Stimulated activated CD8-positive, alpha-beta memory T cell treated with anti-CD3 and anti-CD28 coated beads, Interleukin-7, amount 100 ng/mL, for 1 hour (primary cell): ENCODE data around the gene RNF208.

ENCODE experiments used
- DNase-seq, 2 donors: peaks; one replicate each; pipeline ENCODE4 v3.0.0-alpha.2; 2020; ENCODE audit warnings: low read depth in 2 of 2

The RNF208 gene

DNA sequence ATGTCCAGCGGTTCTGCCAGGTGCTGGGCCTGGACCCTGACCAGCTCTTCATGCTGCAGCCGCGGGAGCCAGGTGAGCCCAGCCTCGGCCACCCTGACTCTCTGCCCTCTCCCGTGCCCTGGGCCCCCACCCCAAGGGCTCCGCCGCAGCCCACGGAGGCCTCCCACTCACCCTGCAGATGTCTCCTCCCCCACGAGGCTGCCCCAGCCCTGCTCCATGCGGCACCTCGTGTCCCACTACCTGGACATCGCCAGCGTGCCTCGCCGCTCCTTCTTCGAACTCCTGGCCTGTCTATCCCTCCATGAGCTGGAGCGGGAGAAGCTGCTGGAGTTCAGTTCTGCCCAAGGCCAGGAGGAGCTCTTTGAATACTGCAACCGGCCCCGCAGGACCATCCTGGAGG is 7.4 kb downstream of the RNF208 start:
- DNase-seq = no peak

DNA sequence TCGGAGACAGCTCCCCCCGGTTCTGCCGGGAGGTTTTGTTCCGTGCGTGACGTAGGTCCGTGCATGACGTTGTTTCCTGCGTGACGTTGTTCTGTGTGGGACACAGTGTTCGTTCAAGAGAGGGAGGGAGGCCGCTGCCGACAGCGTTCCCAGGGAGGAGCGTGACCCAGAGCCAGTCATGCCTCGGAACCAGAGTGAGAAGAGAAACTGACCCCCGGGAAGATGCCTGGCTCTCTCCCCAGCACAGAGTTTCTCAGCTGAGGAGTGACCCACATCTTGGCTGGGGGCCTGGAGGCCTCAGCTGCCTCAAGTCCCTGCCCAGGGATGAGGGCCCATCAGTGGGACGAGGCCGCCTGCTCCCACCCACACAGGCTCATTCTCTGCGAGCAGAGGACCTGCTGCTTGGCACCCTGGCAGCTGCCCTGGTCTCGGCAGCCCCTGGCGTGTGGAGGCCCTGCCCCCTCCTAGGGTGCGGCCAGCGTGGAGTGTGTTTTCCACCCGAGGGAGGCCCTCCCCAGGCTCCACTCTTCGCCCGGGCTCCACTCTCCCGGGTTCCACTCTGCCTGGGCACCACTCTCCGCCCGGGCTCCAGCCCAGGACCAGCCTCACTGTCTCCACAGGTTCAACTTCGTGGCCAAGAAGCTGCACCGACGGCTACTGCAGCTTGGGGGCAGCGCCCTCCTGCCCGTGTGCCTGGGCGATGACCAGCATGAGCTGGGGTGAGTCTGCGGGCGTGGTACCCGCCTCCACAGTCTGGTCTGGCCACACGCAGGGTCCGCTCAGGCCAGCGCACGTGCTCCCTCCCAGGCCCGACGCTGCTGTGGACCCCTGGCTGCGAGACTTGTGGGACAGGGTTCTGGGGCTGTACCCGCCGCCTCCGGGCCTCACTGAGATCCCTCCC is 8.6 kb downstream of the RNF208 start:
- no peak for DNase-seq

DNA sequence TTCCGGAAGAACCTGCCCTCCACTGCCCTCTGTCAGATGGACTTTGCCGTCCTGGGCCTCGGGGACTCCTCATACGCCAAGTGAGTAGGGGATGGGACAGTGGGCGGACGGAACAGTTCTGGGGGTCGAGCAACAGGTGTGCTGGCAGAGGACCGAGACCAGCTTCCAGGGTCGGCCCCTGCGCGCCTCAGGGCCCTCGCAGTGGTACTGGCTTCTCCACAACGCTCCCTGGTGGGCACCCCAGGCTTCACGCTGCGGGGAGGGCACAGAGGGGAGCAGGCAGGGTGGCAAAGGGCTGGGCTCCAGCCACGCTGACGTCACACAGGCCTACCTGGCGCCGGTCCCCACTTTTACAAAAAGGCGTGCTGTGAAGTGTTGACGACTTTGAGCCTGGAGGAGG is 9.5 kb downstream of the RNF208 start:
- no peak for DNase-seq

DNA sequence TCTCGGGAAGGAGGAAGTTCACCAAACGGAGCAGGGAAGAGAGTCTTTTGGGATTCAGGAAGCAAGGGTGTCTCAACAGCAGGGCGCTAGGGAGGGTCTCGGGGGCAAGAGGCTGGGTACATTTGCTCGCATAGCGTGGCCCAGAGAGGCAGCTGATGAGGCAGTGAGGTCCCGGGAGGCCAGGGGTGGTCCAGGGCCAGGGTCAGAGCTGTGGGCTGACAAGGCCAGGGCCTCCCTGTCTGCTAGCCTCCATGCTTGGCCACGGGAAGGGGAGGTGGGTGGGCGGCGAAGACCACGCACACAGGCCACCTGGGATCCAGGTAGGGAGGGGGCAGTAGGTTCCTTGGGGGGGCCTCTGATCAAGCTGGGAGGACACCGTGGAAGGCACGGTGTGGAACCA is 10.5 kb downstream of the RNF208 start:
- no peak for DNase-seq

DNA sequence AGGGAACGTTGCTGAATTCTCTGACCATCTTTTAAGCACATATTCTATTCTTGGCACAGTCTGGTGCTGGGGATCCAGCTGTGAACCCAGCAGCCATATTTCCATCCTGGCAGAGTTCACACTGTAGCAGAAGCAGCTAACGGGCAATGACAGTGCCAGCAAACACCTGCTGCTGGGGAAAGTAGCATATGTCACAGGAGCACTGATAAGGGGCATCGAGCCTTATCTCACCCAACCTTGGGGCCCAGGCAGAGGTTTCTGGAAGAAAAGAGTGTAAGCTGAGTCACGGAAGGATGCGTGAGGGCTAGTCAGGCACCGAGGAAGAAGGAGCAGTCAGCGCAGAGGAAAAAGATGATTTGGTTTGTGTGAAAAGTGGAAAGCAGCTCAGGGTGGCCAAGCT is 15.4 kb downstream of the RNF208 start:
- DNase-seq = no peak

DNA sequence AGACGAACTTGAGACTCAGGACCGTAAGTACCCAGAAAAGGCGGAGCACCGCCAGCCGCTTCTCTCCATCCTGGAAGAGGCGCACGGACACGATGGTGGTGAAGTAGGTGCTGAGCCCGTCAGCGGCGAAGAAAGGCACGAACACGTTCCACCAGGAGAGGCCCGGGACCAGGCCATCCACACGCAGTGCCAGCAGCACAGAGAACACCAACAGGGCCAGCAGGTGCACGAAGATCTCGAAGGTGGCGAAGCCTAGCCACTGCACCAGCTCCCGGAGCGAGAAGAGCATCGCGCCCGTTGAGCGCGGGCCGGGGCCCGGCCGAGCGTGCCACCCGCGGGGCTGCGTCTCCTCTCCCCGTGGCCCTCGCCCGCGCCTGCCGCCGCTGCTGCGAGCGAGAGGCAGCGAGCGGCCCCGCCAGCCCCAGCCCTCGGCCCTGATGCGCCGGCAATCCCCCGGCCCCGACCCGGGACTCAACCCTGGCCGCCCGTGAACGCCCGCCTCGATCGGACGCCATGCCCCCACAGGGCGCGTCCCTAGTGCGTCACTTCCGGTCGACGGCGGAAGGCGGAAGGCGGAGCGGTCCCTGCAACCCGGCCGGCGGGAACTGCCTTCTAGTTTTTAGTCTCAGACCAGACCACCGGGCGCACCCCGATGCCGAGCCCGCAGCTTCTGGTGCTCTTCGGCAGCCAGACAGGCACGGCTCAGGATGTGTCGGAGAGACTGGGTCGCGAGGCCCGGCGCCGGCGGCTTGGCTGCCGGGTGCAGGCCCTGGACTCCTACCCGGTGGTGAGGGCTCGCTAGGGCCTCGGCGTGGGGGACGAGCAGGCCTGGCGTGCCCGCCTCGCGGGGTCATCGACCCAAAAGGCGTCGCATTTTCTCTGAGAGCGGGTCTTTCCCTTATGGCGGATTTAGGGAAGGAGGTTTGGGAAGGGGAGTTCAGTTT is 16.6 kb downstream of the RNF208 start, which contains the start of the genes NDOR1 and TMEM203:
Gene NDOR1, plus strand, starts transcription at position 575 of the 944 bp plus-strand sequence. Its CDS starts 78 bp downstream, at position 653.
Gene TMEM203, minus strand, starts transcription at position 523 of the 944 bp plus-strand sequence. Its CDS starts 234 bp downstream, at position 289.
- peak; percentile 91 to 92 for DNase-seq

DNA sequence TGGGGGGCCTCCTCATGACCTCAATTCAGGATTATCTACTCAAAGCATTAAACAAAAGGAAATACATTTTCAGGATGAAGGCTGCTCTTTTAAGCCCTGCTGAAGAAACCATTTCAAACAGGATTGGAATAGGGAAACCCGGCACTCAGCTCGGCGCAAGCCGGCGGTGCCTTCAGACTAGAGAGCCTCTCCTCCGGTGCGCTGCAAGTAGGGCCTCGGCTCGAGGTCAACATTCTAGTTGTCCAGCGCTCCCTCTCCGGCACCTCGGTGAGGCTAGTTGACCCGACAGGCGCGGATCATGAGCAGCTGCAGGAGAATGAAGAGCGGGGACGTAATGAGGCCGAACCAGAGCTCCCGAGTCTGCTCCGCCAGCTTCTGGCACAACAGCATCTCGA is 17.3 kb downstream of the RNF208 start:
- no peak for DNase-seq

DNA sequence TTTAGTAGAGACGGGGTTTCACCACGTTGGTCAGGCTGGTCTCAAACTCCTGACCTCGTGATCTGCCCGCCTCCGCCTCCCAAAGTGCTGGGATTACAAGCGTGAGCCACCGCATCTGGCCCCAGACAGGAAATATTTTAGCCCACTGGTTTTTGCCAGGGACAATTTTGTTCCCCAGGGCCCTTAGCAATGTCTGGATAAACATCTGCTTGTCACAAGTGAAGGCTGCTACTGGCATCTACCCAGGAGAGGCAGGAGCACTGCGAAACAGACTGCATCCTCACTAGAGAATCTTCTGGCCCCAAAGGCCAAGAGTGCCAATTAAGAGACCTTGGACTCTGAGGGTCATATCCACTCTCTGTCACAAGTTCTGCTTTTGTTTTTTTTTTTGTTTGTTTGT is 19.1 kb downstream of the RNF208 start:
- DNase-seq = no peak

DNA sequence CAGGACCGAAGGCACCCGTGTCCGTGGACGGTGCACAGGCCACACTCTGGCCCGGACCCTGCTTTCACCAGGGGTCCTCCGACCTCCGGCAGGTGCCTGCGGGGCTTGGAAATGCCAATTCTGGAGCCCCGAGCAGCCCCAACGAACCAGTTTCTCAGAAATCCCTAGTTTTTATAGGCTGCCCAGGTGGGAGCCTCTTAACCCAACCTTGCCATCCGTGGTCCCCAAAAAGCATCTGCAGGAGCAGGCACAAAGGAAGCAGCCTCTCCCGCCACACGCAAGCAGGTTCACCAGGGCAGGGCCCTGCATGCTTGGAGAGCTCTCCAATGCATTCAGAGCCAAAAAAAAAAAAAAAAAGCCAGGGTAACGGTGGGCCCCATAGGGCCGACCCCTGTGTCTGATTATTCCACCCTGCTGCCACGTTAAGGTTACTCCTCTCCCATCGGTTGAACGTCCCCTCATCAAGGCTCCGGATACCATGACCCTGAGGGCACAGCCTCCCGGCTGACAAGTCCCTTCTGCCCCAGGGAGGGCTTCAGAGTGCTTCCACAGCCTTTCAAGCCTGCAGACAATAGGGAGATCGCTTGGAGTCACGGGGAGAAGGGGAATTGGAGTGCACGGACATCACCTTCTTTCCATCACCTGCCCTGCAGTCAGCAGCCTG is 20.7 kb downstream of the RNF208 start:
- DNase-seq = no peak

DNA sequence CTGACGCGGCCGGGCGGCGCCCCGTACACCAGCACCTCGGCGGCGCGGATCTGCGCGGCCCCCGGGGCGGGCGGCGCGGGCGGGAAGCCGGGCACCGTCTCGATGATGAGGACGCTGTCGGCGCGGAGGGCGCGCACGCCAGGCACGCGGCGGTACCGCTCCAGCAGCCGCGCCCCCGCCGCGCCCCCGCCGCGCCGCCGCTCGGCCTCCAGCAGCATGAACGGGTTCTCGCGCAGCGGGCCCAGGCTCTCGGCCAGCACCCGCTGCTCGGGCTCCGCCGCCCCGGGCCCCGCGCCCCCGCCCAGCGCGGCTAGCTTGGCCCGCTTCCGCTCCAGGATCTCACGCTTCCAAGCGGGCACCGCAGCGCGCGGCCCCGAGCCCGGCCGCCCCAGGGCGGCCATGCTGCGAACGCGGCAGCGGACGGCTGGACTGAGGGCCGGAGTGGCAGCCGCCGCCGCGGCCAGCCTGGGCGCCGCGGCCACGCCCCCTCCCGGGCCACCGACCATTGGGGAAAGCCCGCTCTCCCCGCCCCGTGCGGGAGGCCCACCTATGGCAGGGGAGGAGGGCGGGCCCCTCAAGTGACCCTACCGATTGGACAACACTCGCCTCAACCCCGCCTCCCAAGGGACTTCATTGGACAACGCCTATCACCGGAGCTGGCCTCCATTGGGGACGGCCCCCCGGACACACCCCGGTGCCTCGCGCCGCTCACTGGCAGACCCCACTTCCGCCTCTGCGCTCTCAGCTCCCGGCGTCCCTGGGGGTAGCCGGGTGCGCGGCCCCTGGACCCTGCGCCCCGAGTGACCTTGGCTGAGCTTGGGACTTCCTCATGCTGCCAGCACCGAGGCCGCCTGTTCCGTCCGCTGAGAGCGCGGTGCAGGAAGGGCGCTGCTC is 21.5 kb downstream of the RNF208 start, which contains the start of gene TPRN:
Gene TPRN, minus strand, starts transcription at position 431 of the 894 bp plus-strand sequence. Its CDS starts 30 bp downstream, at position 401.
- DNase-seq = peak; percentile 93

DNA sequence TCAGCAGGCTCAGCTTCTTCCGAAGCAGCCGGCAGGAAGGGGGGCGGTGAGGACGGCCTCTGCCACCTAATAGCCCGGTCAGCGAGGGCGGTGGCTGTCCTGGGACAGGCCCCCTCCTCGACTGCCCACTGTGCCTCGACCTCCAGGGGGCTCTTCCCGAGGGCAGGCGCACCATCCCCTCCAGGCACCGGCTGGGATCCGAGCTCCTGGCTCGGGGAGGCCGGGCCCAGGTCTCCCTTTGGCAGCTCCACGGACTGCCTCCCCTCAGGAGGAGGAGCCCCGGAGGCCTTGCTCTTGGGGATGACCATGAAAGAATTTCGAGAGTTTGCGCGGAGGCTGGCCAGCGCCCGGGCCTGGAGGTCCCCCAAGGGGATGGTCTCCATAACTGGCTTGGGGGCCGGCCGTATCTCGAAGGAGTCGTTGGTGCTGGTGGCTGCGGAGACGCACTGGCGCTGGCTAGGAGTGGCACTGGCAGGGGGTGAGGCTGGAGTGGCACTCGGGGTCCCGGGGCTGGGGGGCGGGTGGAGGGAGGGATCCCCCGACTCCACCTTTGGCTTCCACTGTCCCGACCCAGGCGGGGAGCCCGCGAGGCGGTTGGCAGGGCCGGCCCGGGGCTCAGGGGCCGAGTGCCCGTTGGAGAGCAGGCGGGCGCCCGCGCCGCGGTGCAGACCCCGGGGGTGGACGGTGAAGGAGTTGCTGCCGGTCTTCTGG is 22.5 kb downstream of the RNF208 start:
- no peak for DNase-seq

DNA sequence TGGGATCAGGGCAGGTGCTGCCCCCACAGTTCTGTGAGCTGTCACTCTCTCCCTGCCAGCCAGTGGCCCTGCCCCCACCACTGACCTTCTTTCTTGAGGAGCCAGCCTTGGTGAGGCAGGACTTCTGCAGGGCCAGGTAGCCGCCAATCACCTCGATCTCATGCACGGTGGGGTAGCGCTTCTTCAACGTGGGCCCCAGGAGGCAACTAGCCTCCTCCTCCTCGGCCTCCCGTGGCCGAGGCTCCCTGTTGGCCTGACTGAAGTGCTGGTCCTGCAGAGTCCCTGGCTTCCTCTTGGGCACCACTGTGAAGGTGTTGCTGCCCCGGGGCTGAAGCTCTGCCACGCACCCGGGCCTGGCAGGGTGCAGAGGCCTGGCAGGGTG is 23.1 kb downstream of the RNF208 start:
- DNase-seq = no peak

DNA sequence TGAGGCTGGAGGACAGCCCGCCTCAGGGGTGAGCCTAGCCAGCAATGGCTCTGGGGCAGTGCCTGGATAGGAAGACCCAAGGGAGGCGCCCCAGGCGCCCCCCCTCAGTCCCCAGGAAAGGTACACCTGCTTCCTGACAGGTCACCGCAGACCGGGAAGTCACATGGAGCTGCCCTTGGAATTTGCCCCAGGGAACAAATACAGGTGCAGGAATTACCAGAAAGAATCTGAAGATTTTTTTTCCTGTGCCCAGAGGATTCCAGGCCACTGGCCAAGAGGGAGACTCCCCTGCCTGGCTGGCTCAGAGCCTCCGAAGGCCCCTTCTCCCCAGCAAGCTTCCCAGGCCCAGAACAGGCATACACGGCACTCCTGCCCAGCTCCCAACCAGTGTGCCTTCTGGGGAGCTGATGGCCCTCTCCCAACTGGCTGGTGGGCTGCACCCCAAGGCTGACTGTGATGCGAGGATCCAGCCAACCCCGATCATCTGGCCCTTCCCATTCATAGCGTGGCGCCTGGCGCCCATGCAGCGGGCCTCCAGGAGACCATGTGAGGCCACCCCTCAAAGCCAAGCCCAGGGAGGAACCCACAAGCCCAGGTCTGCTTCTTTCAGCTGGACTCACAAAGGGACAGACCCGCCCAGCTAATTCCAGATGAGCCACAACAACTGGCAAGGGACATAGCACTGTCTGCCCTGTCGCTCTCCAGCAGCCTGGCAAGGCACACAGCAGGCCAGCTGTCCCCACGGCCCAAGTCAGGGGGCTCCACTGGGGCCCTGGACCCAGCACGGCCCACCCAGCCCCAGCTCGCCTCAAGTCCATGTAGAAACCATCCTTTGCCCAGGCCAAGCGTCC is 23.8 kb downstream of the RNF208 start:
- DNase-seq = no peak

DNA sequence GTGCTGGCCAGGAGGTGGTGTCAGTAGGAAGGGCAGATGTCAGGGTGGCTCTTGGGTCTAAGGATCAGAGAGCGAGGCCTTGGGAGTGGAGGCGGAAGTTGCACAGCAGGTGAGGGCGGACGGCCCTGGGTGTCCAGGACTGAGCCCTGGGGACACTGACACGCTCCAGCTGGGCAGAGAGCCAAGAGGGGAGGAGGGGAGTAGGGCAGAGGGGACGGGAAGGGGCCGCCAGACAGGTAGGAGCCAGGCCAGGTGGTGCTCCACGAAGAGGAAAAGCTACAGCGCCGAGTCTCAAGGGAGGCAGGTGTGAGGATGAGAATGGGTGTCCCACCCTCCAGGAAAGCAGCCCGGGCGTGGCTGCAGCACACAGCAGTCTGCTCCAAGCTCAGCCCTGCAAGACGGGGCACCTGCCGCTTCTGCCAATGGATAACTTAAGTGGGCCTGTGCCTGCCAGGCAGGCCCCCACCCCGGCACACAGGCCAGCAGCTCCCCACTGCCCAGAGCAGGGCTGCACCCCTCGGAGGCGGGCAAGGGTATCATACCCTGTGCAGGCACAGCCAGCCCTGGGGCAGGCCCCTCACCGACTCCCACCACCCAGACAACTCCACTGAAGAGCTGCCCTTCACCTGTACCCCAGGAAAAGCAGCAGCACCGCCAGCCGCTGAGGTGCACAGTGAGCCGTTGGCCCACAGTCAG is 26.4 kb downstream of the RNF208 start:
- no peak for DNase-seq

DNA sequence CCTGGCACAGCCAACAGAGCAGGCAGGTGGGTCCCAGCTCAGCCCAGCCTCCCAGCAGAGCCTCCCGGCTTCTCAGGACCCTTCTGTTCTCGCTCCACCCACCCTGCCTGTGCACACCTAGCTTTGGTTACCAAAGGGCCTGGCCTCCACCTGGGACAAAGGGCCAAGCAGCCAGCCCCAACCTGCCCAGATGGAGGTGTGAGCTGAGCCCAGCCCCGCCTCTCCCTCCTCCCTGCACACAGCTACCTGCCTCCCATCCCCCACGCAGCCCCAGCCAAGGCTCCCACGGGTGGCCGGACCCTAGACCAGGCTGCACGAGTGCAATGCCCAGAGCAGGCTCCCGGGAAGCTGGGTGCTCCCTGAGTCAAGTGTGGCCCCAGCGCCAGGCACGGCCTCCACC is 27.1 kb downstream of the RNF208 start:
- DNase-seq = no peak

DNA sequence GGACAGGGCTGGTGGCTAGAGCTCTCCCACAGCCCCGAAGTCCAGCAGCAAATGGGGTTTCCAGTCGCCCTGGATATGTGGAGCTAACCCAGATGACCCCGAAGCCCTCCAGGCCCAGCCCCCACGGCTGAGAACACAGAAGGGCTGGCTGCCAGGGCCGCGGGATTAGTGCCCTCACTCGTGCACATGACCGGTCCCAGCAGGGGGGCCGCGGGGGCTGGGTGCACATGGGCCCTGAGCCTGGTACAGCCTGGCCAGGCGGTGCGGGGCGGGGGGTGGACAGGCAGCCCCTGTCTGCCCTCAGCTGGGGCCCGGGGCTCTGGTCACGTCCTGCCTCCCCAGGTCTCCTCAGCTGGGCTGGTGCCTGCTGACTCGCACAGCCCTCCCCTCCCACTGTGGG is 27.7 kb downstream of the RNF208 start:
- no peak for DNase-seq

DNA sequence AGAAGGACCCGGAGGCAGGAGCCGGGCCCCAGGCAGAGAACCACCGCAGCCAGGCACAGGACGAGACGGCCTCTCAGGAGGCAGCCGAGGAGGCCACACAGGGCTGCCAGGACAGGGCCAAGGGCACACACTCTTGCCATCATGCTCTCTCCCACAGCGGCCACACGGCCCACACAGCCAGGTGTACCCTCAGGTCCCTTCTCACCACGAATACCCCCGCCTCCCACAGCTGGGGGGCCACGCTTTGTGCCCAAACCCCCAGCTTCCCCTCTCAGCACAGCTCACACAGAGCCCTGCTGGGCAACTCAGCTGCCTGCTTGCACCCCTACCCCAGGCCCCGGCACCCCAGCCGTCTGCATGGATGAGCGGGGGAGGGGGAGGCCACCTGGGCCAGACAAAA is 28.3 kb downstream of the RNF208 start:
- no peak for DNase-seq

DNA sequence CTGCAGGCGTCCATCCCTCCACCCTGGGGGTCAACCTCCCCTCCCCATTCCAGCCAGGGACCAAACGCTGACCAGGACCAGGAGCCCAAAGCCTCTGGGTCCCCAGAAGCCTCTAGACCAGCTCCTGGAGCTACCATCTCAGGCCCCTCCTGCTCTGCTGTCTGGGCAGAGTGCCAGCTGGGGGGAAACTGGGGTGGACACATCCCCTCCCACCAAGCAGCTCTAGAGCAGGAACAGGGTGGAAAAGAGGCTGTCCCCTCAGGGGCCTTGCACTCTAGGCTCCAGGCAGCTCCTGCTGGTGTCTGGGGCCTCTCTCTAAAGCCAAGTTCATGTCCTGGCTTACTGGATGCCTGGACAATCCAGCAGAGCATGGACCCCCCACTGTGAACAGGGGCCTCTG is 29.2 kb downstream of the RNF208 start:
- no peak for DNase-seq

DNA sequence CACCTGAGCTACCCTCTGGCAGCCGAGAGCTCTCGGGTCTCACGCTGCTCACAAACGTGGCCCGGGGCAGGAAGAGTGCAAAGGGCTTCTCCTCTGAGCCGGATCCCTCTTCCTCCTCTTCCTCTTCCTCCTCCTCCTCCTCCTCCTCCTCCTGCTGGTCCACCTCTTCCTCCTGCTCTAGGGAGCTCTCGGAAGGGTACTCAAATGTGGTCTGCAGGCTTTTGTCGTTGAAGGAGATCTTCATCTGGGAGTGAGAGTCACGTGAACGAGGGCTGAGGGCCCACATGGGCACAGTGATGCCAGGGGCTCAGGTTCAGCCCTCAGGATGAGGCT is 29.6 kb downstream of the RNF208 start:
- DNase-seq = no peak
